Measurements from ENCODE around the gene ITK.

Gene ITK

GRCh38 chr5:157259699-157260098 is 79.1 kb downstream of the ITK start:
- DNase-seq (ENCODE audit: low read depth, low spot score), result no peak
- no peak overlapping the region for H3K4me3 ChIP-seq (ENCODE audit: low read depth, low read length)
- ChIA-PET POLR2A (no interaction called here), CTCF (interaction anchor here (0.7 to 11.3 kb wide), 4 partner anchors 8 to 484 kb away, joined by 3 to 185 read pairs (median 4); partner anchors contain the start of gene LSM11)
- no peak for TF ChIP-seq CTCF (IDR thresholded peaks at IDR 0.05; ENCODE audit: insufficient read depth, low read length, missing control alignments)

- CTCF ChIA-PET, result interaction anchor here (1.0 to 7.4 kb wide), 4 partner anchors 10 to 50 kb away, joined by 3 to 74 read pairs (median 6); no protein-coding TSS in a partner anchor
- DNase-seq (ENCODE audit: low read depth, low spot score), result no peak
- TF ChIP-seq CTCF (IDR thresholded peaks at IDR 0.05; ENCODE audit: insufficient read depth, low read length, missing control alignments), result no peak
These were observed 83.0 kb downstream of the ITK start for GRCh38 chr5:157263496-157264090.

GRCh38 chr5:157265714-157266285 is 85.2 kb downstream of the ITK start, which contains the start of gene CYFIP2:
Gene CYFIP2 (plus strand): TSS chr5:157266123. CDS start chr5:157285362, 19,239 bp downstream.
- ChIA-PET POLR2A (no interaction called here), CTCF (interaction anchor here (1.0 to 7.4 kb wide), 3 partner anchors 13 to 25 kb away, joined by 3 to 74 read pairs (median 3); no protein-coding TSS in a partner anchor)
- TF ChIP-seq CTCF (IDR thresholded peaks at IDR 0.05; ENCODE audit: insufficient read depth, low read length, missing control alignments), result no peak
- H3K4me3 ChIP-seq (ENCODE audit: low read depth, low read length), result peak within 1 kb of the TSS; percentile 67
- no peak for DNase-seq (ENCODE audit: low read depth, low spot score)

More at GRCh38 chr5:157263496-157264090, 83.0 kb downstream of the ITK start:
- no peak overlapping the region for H3K4me3 ChIP-seq (ENCODE audit: low read depth, low read length)
- POLR2A ChIA-PET, result no interaction called here

GRCh38 chr5:157266286-157267007 is 85.8 kb downstream of the ITK start:
- ChIA-PET POLR2A (interaction anchor here (0.5 kb wide), 1 partner anchor 42 kb away, joined by 3 read pairs; no protein-coding TSS in a partner anchor), CTCF (interaction anchor here (1.0 to 7.4 kb wide), 5 partner anchors 13 to 61 kb away, joined by 3 to 74 read pairs (median 4); no protein-coding TSS in a partner anchor)
- TF ChIP-seq CTCF (IDR thresholded peaks at IDR 0.05; ENCODE audit: insufficient read depth, low read length, missing control alignments), result no peak
- no peak for DNase-seq (ENCODE audit: low read depth, low spot score)
- peak overlapping the region; percentile 67 for H3K4me3 ChIP-seq (ENCODE audit: low read depth, low read length)

- ChIA-PET CTCF (interaction anchor here (1.2 to 7.4 kb wide), 4 partner anchors 11 to 60 kb away, joined by 3 to 74 read pairs (median 8); no protein-coding TSS in a partner anchor), POLR2A (interaction anchor here (0.5 kb wide), 1 partner anchor 42 kb away, joined by 3 read pairs; no protein-coding TSS in a partner anchor)
- DNase-seq (ENCODE audit: low read depth, low spot score), result no peak
- TF ChIP-seq CTCF (IDR thresholded peaks at IDR 0.05; ENCODE audit: insufficient read depth, low read length, missing control alignments), result no peak
- H3K4me3 ChIP-seq (ENCODE audit: low read depth, low read length), result peak overlapping the region; percentile 67
These were observed 86.4 kb downstream of the ITK start for GRCh38 chr5:157267025-157267424.
